ENCODE results near the gene BCL3.

GRCh38 chr19:44745341-44745831, 3.1 kb upstream of the BCL3 start:
- TF ChIP-seq JUND (CRISPR knock-in tag; IDR thresholded peaks at IDR 0.05), result no peak
- no peak for TF ChIP-seq ZNF652 (CRISPR knock-in tag; IDR thresholded peaks at IDR 0.05; ENCODE audit: borderline replicate concordance, low read depth)
- TF ChIP-seq NR3C1 (CRISPR knock-in tag; IDR thresholded peaks at IDR 0.05), result no peak
- no peak for TF ChIP-seq RAD51 (IDR thresholded peaks at IDR 0.05; ENCODE audit: borderline replicate concordance)
- no peak for TF ChIP-seq ZFY (CRISPR knock-in tag; IDR thresholded peaks at IDR 0.05)
- TF ChIP-seq ATF2 (CRISPR knock-in tag; IDR thresholded peaks at IDR 0.05), result no peak
- no peak for TF ChIP-seq NFATC3 (CRISPR knock-in tag; IDR thresholded peaks at IDR 0.05)
- no peak for TF ChIP-seq CEBPB (IDR thresholded peaks at IDR 0.05; ENCODE audit: borderline replicate concordance, low read depth, low read length)
- TF ChIP-seq CTCF (CRISPR knock-in tag; IDR thresholded peaks at IDR 0.05), result no peak
- no peak for TF ChIP-seq HNRNPK (IDR thresholded peaks at IDR 0.05; ENCODE audit: low read depth, low read length, poor library complexity, severe bottlenecking)
